Mesothelial cell of epicardium (in vitro differentiated cells): ENCODE data around the gene TMEM119. TPM values are rescaled to one million over a fixed set of nuclear protein-coding genes. Genes with fewer than 3 reads are reported as not detected.

Experiments used
- DNase-seq, 2 experiments: peaks; one replicate each; pipeline ENCODE4 v3.0.0; 2021; ENCODE audit warnings: low spot score in 2 of 2; ENCODE audit not compliant: unreplicated experiment in 2 of 2
- H3K27ac Mint-ChIP-seq: 2 replicates; pipeline ENCODE4 v1.8.0; 2021; ENCODE audit warnings: mixed read lengths
- H3K27me3 Mint-ChIP-seq: 2 replicates; pipeline ENCODE4 v1.8.0; 2021; ENCODE audit warnings: low read depth, mixed read lengths
- H3K36me3 Mint-ChIP-seq: 2 replicates; pipeline ENCODE4 v1.8.0; 2021; ENCODE audit warnings: mixed read lengths
- H3K4me1 Mint-ChIP-seq: 2 replicates; pipeline ENCODE4 v1.8.0; 2021; ENCODE audit warnings: mixed read lengths
- H3K4me3 Mint-ChIP-seq: 2 replicates; pipeline ENCODE4 v1.8.0; 2021; ENCODE audit warnings: mild to moderate bottlenecking, moderate library complexity, mixed read lengths
- H3K9me3 Mint-ChIP-seq: 2 replicates; pipeline ENCODE4 v1.8.0; 2021; ENCODE audit warnings: mixed read lengths
- total RNA-seq: library from RNA; stranded (reverse); gene quantifications from 3 replicates; pipeline ENCODE4 v1.2.1, GENCODE V29; 2021
- TF ChIP-seq, protein P1 (sequence below): fragments of 200-600 bp; sonication (generic); IDR thresholded peaks from one replicate; pipeline ENCODE4 v1.5.0; 2021; ENCODE audit warnings: antibody characterized with exemption; ENCODE audit not compliant: unreplicated experiment

TMEM119 gene
- total RNA-seq, 1 donor from 2014 or later: 41.2 TPM

GRCh38 chr12:108598553-108599250, 818 bp upstream of the TMEM119 start:
- H3K27ac Mint-ChIP-seq: peak overlapping the region; percentile 13
- H3K36me3 Mint-ChIP-seq: no peaks in the 10 kb centered on the region
- no peak overlapping the region for H3K4me3 Mint-ChIP-seq
- H3K27me3 Mint-ChIP-seq: no peaks in the 10 kb centered on the region
- no peak for DNase-seq
- TF ChIP-seq, protein P1, sequence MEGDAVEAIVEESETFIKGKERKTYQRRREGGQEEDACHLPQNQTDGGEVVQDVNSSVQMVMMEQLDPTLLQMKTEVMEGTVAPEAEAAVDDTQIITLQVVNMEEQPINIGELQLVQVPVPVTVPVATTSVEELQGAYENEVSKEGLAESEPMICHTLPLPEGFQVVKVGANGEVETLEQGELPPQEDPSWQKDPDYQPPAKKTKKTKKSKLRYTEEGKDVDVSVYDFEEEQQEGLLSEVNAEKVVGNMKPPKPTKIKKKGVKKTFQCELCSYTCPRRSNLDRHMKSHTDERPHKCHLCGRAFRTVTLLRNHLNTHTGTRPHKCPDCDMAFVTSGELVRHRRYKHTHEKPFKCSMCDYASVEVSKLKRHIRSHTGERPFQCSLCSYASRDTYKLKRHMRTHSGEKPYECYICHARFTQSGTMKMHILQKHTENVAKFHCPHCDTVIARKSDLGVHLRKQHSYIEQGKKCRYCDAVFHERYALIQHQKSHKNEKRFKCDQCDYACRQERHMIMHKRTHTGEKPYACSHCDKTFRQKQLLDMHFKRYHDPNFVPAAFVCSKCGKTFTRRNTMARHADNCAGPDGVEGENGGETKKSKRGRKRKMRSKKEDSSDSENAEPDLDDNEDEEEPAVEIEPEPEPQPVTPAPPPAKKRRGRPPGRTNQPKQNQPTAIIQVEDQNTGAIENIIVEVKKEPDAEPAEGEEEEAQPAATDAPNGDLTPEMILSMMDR: no peak
- no peaks in the 10 kb centered on the region for H3K9me3 Mint-ChIP-seq
- H3K4me1 Mint-ChIP-seq: peaks cover 6% of the 10 kb centered on the region

- Mint-ChIP-seq H3K4me3 (no peak overlapping the region), H3K27ac (peak overlapping the region; percentile 47), H3K9me3 (no peaks in the 10 kb centered on the region), H3K36me3 (no peaks in the 10 kb centered on the region), H3K27me3 (no peaks in the 10 kb centered on the region), H3K4me1 (peaks cover 6% of the 10 kb centered on the region)
- TF ChIP-seq, protein P1: no peak
- DNase-seq: no peak
These were observed 878 bp downstream of the TMEM119 start for GRCh38 chr12:108596854-108597558.

DNA sequence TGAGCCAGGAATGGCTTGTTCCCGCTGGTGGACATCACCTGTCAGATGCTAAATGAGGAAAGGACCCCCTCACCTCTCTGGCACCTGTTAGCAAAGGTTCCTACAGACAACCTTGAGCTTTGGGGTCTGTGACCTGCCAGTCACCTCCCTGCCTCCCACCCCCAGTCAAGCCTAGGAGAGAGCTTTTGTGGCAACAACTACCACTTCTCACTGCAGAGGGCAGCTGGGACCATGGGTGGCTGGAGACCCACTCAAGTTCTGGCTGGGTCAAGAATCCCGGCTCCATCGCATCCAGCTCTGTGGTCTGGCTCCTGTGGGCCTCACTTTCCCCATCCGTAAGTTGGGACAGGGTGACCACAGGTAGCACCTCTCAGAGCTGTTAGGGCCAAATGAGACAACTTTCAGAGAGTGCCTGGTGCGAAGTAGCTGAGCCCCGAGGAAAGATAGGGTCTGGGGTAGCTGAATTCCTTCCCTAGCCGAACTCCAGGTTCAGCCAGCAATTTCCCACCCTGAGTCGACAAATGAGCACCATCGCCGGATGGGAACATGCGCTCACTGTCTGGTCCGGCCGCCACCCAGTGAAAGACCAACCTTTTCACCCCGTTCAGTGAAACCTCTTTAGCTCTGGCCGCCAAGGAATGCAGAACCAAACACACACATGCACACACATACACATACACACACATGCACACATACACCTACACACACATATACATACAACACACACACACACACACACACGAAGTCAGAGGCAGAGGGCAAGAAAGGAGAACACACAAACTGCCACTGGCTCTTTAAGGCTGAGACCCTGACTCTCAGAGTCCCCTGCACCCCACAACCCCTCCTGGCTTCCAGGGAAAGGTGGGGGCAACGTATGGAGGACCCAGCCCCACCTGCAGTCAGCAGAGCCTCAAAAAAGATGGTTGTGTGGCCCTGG, 1.9 kb downstream of the TMEM119 start:
- TF ChIP-seq, protein P1: no peak
- no peaks in the 10 kb centered on the region for H3K36me3 Mint-ChIP-seq
- no peak overlapping the region for H3K27ac Mint-ChIP-seq
- H3K4me1 Mint-ChIP-seq: peaks cover 6% of the 10 kb centered on the region
- no peaks in the 10 kb centered on the region for H3K9me3 Mint-ChIP-seq
- no peak overlapping the region for H3K4me3 Mint-ChIP-seq
- no peaks in the 10 kb centered on the region for H3K27me3 Mint-ChIP-seq
- no peak for DNase-seq

DNA sequence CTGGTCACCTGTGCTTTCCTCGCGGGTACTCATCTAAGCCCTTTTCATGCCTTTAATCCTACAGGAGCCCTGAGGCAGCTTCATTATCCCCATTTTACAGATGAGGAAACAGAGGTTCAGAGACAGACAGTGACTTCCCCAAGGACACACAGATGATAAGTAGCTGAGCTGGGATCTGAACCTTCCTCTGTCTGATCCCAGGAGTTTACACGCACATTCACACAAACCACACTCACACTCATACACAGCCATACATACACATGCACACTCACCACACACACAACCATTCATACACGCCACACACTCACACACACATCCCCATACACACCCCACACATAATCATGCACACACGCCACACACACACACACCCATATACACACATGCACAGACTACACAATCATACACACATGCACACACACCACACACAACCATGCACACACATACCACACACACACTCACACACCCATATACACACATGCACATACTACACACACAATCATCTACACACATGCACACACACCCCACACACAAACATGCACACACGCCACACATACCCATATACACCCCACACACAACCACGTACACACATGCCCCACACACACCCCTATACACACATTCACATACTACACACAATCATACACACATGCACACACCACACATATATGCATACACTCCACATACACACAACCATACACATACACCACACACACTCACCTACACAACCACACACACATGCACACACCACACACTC, 2.7 kb downstream of the TMEM119 start:
- H3K4me1 Mint-ChIP-seq: peaks cover 6% of the 10 kb centered on the region
- no peaks in the 10 kb centered on the region for H3K36me3 Mint-ChIP-seq
- H3K4me3 Mint-ChIP-seq: no peak overlapping the region
- H3K9me3 Mint-ChIP-seq: no peaks in the 10 kb centered on the region
- H3K27ac Mint-ChIP-seq: no peak overlapping the region
- TF ChIP-seq, protein P1: no peak
- no peak for DNase-seq
- H3K27me3 Mint-ChIP-seq: no peaks in the 10 kb centered on the region

GRCh38 chr12:108594323-108594903, 3.5 kb downstream of the TMEM119 start:
- no peak overlapping the region for H3K27ac Mint-ChIP-seq
- peaks cover 12% of the 10 kb centered on the region for H3K4me1 Mint-ChIP-seq
- DNase-seq: no peak
- no peak overlapping the region for H3K4me3 Mint-ChIP-seq
- no peaks in the 10 kb centered on the region for H3K9me3 Mint-ChIP-seq
- H3K36me3 Mint-ChIP-seq: no peaks in the 10 kb centered on the region
- TF ChIP-seq, protein P1: no peak
- H3K27me3 Mint-ChIP-seq: no peaks in the 10 kb centered on the region
